ENCODE data around the gene KCNQ2.

KCNQ2 gene

DNA sequence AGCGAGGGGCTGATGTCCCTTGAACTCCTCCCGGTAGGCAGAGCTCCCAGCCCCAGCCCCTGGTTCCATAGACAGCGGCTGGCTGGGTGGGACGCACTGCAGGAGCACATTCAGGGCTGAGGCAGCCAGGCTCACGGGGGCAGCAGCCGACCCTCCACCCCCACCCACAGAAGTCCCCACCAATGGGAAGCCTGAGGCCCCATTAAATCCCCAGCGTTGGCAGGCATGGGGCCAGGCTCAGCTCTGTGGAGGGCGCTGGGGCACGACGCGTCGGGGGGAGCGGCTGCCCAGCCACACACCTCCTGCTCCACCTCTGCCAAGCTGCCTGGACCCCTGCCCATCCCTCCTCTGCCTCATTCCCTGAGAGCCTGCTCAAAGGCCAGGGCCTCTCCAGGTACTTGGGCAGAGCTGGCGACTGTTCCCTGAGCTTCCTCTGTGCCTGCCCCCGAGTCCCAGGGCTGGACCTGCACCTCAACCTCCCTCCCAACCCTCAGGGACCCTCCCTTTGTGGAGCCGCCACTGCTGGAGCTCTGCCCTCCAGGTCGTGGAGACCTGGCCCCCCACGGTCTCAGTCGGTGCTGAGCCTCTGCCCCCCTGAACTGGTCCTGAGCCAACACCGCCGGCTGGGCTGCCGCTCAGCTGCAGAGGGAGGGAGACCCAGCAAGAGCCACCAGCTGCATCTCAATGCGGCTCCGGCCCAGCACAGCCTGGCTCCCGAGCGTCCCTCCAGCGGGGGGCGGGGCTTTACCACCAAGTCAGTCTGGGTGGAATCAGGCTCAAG, 120.5 kb downstream of the KCNQ2 start:
- DNase-seq = no peak

DNA sequence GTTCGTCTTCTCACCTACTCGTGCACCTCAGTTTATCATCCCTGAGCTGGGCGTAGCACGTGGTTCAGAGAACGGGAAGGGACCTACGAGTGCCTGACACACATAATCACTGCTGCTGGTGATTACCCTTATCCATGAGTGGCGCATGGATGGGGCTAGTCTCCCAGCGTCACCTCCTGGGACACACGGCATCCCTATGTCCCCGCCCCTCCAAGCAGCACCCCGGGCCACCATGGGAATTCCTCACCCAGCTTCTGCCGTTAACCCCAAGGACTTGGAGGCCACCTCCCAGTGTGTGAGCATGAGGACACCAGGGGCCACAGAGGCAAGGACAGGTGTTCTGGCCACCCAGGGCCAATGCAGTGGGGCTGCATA, 121.1 kb downstream of the KCNQ2 start:
- DNase-seq = no peak

DNA sequence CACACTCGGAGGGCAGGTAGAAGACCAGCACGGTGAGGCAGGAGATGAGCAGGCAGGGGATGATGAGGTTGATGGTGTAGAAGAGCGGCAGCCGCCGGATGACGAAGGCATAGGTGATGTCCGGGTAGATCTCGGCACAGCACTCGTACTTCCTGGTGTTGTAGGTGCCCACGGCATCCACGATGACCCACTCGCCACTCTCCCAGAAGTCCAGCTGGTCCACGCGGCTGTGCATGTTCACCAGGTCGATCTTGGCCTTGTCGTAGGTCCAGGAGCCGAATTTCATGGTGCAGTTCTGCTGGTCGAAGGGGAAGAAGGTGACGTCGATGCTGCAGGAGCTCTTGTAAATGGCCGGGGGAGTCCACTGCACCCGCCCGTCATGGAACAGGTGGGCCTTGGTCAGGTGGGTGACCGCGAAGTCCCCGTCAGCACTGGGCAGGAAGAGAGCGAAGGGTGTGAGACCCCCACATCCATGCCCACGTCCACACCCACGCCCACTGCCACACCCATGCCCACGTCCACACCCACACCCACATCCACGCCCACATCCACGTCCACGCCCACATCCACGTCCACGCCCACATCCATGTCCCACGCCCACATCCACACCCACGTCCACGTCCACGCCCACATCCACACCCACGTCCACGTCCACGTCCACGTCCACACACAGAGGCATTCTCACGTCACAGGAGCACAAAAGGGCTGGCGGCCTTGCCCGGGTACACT, 121.7 kb downstream of the KCNQ2 start:
- no peak for DNase-seq

All from CD4-positive, alpha-beta T cell treated with Interleukin-10 for 1 hour (primary cell).